ENCODE measurements around the gene NAV2. TPM values are rescaled to one million over a fixed set of nuclear protein-coding genes. Genes with fewer than 3 reads are reported as not detected.
A peak's percentile ranks its signal among the peaks of the same experiment; 100 is the strongest.
"Not testable (repeated sequence)": the region's sequence is repeated elsewhere in the genome, so short reads cannot be mapped to it uniquely, and the experiment has no call there.

NAV2 gene
- total and polyA plus RNA-seq, 11 donors, result 7.6 to 46.5 (median 20.2) TPM

- no peak overlapping the region for H3K27ac ChIP-seq
- WGBS, 4 donors, result 62 to 65% (median 63%) methylated on average over 16 of the region's 16 CpGs
- no peak overlapping the region for H3K4me3 ChIP-seq
- H3K9me3 ChIP-seq, result no peaks in the 10 kb centered on the region
- DNase-seq (peak; percentile 71 to 82 (median 76)), ATAC-seq (peak; percentile 63 to 86 (median 80))
- H3K36me3 ChIP-seq, result no peaks in the 10 kb centered on the region
- TF ChIP-seq CTCF (IDR thresholded peaks at IDR 0.05) (peak; percentile 78 to 87 (median 83)), POLR2A (IDR thresholded peaks at IDR 0.05) (no peak)
- intact Hi-C loops (cut with DNase I), result loop anchor here in 9 of 10 donors (1.0 to 10.0 kb wide), 7 partner anchors 209 to 573 kb away; no protein-coding TSS in a partner anchor
- H3K4me1 ChIP-seq, result peaks cover 0 to 11% (median 4%) of the 10 kb centered on the region in 12 donors
- peaks cover 0 to 13% (median 0%) of the 10 kb centered on the region in 9 donors for H3K27me3 ChIP-seq
These were observed 415.3 kb downstream of the NAV2 start for GRCh38 chr11:20127671-20128527.

- H3K27ac ChIP-seq, H3K9me3 ChIP-seq, ATAC-seq, DNase-seq, H3K36me3 ChIP-seq, H3K4me3 ChIP-seq: not testable (repeated sequence)
- Histone ChIP-seq H3K4me1 (peaks cover 0 to 11% (median 4%) of the 10 kb centered on the region in 12 donors), H3K27me3 (peaks cover 0 to 18% (median 0%) of the 10 kb centered on the region in 9 donors)
- 83 to 86% (median 84%) methylated on average over 7 of the region's 7 CpGs for WGBS, 4 donors
- intact Hi-C loops (cut with DNase I), result loop anchor here in 9 of 10 donors (1.0 to 10.0 kb wide), 7 partner anchors 209 to 574 kb away; no protein-coding TSS in a partner anchor
These were observed 415.8 kb downstream of the NAV2 start for GRCh38 chr11:20128528-20128825.

- H3K4me3 ChIP-seq, result no peak overlapping the region
- TF ChIP-seq POLR2A (IDR thresholded peaks at IDR 0.05), result no peak
- TF ChIP-seq CTCF (IDR thresholded peaks at IDR 0.05), result no peak
- peaks cover 0 to 11% (median 4%) of the 10 kb centered on the region in 12 donors for H3K4me1 ChIP-seq
- H3K36me3 ChIP-seq, result no peaks in the 10 kb centered on the region
- peaks cover 0 to 27% (median 0%) of the 10 kb centered on the region in 9 donors for H3K27me3 ChIP-seq
- intact Hi-C loops (cut with DNase I), result loop anchor here (2.0 to 10.0 kb wide), 11 partner anchors 177 to 575 kb away; no protein-coding TSS in a partner anchor
- DNase-seq, result no peak
- no peak for ATAC-seq
- H3K9me3 ChIP-seq, result no peaks in the 10 kb centered on the region
- WGBS, 4 donors, result 85 to 89% (median 88%) methylated on average over 4 of the region's 4 CpGs
- no peak overlapping the region for H3K27ac ChIP-seq
These were observed 417.0 kb downstream of the NAV2 start for GRCh38 chr11:20129665-20130064.

GRCh38 chr11:20131788-20132666 lies 419.4 kb downstream of the NAV2 start:
- TF ChIP-seq POLR2A (IDR thresholded peaks at IDR 0.05), result no peak
- TF ChIP-seq CTCF (IDR thresholded peaks at IDR 0.05), result peak; percentile 75 to 90 (median 86)
- H3K27me3 ChIP-seq, result peaks cover 0 to 29% (median 0%) of the 10 kb centered on the region in 9 donors
- H3K4me3 ChIP-seq, result peak overlapping the region; percentile 2 to 59 (median 50)
- H3K36me3 ChIP-seq, result no peaks in the 10 kb centered on the region
- ATAC-seq, result peak; percentile 53 to 82 (median 66)
- peak; percentile 41 to 68 (median 46) for DNase-seq
- H3K27ac ChIP-seq, result no peak overlapping the region
- intact Hi-C loops (cut with DNase I), result loop anchor here (1.0 to 10.0 kb wide), 10 partner anchors 179 to 570 kb away; no protein-coding TSS in a partner anchor
- H3K9me3 ChIP-seq, result no peaks in the 10 kb centered on the region
- H3K4me1 ChIP-seq, result peaks cover 0 to 11% (median 4%) of the 10 kb centered on the region in 12 donors
- 11 to 23% (median 17%) methylated on average over 36 to 51 of the region's 51 CpGs for WGBS, 4 donors
